SW 1271 (cell line): ENCODE data around the gene MRPL27.
A peak's percentile ranks its signal among the peaks of the same experiment; 100 is the strongest.
"Not testable (repeated sequence)": the region's sequence is repeated elsewhere in the genome, so short reads cannot be mapped to it uniquely, and the experiment has no call there.

ENCODE experiments used
- DNase-seq, 2 experiments: peaks; one replicate each; lab custom pipeline; 2025; lab: John Stamatoyannopoulos, UW

Gene MRPL27

DNA sequence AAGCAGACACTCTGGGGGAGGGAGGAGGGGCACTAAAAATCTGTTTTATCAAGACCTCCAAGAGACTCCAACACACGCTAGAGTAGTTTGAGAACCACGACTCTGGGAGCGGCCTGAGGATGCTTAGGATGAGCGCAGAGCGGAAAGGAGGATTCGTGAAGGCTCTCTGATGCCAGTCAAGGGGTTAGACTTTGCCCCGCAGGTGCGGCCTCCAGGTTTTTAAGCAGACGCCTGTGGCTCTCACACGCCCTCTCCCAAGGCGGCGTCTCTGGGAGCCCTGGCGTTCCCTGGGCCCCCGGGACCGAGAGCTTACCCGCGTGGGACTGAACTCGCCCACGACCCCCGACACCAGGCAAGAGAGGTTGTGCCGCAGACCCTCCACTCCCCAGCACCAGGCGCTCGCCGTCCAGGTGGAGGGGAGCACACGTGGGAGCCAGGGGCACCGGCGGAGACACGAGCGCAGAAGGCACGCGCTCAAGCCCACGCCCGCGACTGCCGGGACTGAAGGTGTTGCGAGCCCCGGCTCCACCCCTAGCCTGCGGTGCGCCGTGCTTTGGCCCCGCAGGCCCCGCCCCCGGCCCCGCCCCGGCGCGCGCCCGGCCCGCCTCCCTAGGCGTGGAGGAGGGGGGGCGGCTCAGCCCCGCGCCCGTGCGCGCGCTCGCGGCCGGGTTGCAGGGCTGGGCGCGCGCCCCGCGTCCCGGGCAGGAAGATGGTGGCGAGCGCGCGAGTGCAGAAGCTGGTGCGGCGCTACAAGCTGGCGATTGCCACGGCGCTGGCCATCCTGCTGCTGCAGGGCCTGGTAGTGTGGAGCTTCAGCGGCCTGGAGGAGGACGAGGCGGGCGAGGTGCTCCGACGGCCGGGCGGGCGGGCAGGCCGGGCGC is 27.3 kb downstream of the MRPL27 start, which contains the start of gene XYLT2:
Gene XYLT2 (plus strand): TSS at position 695 of the 881 bp plus-strand sequence. CDS start 15 bp downstream, at position 710.
- DNase-seq, result peak in 1 of 2 experiments; percentile 73

GRCh38 chr17:50344731-50345365 is 28.1 kb downstream of the MRPL27 start:
- no peak for DNase-seq

GRCh38 chr17:50339381-50339780 is 33.6 kb downstream of the MRPL27 start:
- DNase-seq, result no peak

- no peak for DNase-seq
These were observed 34.3 kb downstream of the MRPL27 start for GRCh38 chr17:50338645-50339044.

DNA sequence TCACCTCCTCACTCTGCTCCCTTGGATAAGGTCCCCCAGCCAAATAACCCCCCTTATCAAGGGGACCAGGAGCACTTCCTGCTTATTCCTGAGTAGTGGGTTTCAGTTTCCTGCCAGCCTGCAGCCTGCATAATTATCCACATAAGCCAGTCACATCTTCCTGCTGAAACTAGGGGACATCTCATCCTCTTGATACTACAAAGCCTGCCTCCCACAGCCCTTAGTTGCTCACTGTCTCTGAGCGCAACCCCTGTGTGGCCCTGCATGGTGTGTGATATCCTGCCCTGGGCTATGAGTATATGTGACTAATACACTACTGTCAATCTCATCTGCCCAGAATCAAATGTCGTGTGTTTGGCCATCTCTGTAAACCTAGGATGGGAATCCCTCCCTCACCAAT is 35.0 kb downstream of the MRPL27 start:
- DNase-seq, result no peak

DNA sequence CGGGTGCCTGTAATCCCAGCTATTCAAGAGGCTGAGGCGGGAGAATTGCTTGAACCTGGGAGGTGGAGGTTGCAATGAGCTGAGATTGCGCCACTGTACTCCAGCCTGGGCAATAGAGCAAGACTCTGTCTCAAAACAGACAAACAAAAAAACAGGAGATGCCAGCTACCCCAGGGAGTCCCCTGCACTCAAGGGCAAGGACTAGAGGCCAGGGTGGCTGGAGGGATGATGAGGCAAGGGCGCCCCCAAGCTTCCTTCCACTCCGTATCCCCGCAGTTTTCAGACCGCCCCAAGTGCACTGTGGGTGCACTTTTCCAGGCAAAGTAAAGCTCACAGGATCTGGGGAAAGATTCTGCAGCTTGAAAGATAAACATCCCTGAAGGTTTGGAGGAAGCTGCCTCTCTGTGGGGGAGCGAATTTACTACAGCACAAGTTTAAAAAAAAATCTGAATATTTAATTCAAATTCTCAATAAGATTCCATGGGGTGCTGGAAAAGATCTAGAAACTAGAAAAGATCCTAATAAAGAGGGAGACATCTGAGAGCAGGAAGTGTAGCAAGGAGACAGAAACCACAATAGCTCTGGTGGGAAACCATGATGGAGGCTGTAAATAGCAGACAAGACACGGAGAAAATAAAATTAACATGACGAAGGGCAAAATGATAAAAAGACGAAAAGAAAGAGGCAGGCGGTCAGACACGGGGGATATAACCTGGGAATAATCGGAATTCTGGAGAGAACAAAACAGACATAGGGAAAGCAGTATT is 39.5 kb downstream of the MRPL27 start:
- not testable (repeated sequence) for DNase-seq

- no peak for DNase-seq
These were observed 40.8 kb downstream of the MRPL27 start for GRCh38 chr17:50332196-50332595.

DNA sequence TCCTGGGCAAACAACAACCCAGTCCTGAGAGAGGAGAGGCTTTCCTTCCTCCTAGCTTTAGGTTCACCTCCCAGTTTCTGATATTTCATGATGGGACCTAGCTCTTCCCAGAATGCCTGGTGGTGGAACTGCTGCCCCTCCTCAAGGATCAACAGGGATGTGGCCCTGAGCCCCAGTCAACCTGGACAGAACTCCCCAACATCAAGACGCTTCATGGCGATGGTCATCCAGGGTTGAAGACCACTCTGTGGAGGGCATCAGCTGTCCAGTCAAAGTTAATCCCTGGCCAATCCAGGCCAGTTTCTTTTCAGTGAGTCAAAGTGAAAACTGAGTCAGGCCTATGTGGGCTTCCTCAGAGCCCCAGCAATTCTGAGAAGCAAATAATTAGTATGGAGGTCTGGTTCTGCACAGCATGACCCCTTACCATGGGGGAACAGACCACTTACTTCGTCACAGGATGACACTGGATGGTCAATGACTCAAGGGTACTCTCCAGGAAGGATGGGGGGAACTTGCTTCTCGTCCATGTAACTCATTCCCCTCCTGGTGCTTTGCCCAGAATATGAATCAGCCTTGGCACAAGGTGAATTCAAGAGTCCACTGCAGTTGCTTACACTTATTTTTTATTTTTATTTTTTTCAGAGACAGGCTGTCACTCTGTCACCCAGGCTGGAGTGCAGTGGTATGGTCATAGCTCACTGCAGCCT is 41.7 kb downstream of the MRPL27 start:
- no peak for DNase-seq

DNA sequence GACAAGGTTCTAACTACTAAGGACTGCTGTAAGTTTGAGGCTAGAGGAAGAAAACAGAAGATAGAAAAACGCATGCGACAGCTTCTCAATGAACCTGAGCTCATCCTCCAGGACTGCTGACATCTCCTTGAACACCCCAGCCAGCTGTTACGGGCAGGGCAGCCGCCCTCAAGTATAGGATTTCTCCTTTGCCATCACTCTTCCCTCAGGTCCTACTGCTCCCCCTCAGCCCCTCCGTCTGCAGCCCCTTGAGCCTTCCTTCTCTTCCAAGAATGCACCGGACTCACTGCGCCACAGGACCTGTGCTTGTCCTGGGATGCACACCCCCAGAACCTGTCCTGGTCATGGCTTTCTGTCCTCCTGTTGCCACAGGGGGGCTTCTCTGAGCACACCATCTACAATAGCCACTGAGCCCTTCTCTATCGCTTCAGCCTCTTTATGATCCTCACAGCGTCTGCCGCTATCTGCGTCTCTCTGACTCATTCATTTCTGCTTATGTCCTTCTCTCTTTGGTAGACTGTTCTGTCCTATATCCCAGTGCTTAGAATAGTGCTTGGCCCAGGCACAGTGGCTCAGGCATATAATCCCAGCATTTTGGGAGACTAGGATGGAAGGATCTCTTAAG is 42.7 kb downstream of the MRPL27 start:
- DNase-seq, result no peak

DNA sequence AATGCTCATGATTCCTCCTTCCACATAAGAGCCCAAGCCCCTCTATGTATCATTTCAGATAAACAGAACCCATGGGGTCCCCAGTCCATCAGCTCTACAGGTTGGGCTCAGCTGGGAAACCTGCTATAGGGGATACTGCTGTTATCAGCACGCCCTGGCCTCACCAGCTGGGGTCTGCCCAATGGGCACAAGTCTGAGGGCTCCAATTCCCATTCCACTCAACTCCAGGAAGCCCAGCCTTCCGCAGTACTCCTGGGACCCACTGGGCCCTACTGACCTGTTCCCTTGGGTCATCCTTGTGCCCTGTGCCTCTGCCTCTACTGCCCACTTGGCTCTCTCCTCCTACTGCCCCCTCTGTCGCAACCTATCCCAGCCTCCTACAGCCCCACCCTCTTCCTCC is 43.3 kb downstream of the MRPL27 start:
- DNase-seq, result no peak

DNA sequence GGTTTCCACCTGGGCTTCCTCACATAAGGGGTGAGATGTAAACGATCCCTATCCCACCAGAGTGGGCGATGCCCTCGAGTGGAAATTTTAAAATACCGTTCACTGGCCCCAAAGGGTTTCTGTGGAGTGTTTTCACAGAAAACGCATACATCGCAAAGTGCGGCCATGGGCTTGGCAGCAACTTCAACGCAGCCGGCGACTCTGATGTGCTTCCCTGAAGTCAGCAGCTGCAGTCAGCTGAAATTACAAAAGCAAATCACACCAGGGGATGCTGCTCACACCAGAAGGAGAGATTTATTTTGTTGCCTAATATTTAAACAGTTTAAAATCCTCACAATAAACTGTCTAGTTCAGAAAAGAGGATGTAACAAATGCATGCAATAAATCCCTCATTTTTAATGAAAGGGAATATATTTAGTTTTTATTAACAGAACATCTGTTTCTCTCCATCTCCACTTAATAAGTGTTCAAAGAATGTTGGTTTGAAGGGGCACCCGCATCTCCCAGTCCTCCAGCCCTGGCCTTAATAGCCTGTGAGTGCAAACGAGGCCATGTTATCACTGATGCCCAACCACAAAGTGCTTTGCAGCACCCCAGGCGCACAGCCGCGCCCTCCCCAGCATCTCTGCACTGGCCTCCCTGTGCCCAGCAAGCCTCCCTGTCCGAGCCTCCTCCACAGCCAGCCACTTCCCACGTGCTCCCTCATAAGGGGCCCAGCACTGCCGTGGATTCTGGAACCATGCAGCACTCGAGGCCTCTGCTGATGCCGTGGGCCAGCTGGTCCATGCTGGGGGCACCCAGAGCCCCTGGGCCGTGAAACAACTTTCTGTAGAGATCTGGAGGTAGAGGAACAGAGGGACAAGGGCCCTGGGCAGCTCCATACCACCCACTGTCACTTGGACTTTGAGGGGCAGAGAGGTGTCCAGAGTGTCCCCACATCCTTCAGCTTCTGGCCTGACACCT is 44.3 kb downstream of the MRPL27 start:
- no peak for DNase-seq

GRCh38 chr17:50326831-50327364 is 46.1 kb downstream of the MRPL27 start:
- DNase-seq, result no peak

GRCh38 chr17:50325906-50326305 is 47.1 kb downstream of the MRPL27 start:
- no peak for DNase-seq

DNA sequence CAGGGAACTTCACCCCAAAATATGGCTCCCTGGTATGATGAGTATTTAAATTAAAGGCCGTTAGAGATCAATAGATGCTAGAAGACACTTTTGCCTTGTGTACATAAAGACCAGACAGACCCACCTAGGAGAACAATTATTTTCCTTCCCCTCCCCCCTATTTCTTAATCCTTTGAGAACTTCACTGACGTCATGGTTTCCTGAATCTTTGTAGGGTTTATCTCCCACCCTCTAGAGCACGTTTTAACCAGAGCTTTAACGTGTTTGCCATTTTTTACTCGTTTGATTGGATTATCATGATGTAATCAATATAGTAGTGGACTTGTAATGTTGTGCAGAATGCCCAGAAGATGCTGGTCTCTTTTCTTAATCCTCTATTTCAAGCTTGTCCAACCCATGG is 49.9 kb downstream of the MRPL27 start:
- no peak for DNase-seq

DNA sequence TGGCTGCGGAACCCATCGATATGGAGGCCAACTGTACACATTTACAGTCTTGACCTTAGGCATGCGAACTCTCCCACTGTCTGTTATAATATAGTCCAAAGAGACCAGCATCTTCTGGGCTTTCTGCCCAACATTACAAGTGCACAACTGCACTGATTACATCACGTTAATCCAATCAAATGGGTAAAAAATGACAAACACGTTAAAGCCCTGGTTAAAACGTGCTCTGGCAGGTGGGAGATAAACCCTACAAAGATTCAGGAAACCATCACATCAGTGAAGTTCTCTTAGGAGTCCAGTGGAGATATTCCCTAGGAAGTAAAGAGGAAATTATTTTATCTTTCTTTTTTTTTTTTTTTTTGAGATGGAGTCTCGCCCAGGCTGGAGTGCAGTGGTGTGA is 50.7 kb downstream of the MRPL27 start:
- no peak for DNase-seq

DNA sequence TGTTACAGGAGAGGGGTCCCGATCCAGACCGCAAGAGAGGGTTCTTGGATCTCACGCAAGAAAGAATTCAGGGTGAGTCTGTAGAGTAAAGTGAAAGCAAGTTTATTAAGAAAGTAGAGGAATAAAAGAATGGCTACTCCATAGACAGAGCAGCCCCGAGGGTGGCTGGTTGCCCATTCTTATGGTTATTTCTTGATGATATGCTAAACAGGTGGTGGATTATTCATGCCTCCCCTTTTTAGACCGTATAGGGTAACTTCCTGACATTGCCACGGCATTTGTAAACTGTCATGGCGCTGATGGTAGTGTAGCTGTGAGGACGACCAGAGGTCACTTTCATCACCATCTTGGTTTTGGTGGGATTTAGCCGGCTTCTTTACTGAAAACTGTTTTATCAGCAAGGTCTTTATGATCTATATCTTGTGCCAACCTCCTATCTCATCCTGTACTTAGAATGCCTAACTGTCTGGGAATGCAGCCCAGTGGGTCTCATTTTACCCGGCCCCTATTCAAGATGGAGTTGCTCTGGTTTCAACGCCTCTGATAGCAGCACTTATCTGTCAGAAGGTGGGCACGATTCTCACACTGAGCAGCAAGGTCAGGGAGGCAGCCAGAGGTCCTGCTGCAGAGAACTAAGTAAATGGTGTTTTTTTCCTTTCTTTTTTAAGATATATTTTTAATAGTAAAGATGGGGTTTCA is 53.5 kb downstream of the MRPL27 start:
- no peak for DNase-seq

DNA sequence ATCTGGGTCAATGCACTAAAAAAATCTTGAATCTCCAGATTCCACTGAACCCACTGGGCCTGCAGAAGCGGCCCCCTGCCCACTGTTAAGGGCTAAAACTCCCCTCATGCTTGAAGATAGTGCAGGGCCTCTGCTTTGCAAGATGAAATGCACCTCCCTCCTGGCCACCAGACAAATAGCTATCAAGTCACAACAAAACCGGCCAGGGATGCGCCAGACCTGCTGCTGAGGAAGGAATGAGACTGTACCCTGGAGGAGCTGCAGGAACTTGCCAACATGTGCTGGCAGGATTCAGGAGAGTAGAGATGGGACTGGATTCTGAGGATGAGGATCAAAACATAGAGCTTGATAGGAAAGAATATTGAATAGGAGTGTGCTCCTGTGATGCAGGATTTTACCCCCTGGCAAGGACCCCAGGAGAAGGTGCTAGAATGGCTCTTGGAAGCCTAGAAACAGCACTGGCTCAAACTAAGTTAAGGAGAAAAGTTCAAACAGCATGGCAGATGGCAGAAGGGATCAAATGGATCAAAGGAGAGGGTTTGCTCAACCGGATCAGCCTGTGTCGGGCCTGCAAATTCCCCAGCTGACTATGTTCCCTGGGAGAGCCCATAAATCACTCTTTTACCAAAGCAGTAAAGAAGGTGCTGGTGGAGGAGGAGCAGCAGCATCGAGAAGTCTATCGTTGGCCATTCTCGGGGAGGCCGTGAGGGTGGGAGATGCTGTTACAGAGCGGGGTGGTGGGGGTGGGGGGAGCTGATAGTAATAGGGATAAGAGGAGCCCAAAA is 54.3 kb downstream of the MRPL27 start:
- DNase-seq, result no peak
